CD4-positive, alpha-beta T cell treated with Interleukin-10 for 1 hour (primary cell): ENCODE measurements around the gene PIEZO2.

Source experiments
- DNase-seq: peaks from one replicate; pipeline ENCODE4 v3.0.0-alpha.2; 2020

PIEZO2 gene

DNA sequence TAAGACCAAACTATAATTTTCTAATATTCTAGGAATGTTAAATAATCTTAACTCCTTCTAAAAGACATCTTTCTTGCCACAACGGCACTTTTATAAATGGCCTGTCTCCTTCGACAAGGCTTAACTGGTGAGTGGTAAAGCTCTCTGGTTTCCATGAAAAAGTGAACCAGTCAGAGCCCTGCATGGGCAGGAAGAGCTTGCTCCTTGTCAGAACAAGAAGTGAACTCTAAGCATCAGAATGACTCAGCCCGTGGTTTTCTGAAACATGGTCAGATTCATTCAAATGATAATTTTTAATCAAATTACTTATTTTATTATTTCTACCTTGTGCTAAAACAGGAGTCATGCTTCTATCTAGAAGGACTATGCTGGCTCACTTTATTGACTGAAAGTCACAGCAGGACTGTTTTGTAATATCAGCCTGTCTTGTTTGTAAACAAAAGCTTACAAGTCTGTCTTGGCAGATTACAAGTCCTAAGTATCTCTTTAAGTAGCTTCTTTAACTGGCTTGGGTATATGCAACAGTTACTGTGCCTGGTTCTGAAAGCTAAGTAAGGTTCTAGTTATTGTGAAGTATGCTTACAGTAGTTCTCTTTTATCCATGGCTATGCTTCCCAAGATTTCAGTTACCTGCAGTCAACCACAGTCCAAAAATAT lies 378.2 kb downstream of the PIEZO2 start:
- no peak for DNase-seq

DNA sequence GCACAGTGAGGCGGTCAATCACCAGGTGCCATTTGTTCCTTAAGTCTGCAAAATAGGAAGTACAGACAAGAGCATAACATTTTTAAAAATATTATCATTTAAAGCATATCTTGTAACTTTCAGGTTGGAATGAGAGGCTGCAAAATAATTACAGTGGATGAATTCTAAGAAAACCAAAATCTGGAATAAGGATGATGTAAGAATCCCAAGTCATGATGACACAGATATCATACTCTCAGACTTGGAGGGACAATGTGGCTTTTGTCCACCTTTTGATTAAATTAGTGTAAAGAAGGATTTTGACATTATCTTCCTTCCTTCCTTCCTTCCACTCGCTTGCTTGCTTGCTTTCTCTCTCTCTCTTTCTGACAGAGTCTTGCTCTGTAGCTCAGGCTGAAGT lies 379.1 kb downstream of the PIEZO2 start:
- no peak for DNase-seq

DNA sequence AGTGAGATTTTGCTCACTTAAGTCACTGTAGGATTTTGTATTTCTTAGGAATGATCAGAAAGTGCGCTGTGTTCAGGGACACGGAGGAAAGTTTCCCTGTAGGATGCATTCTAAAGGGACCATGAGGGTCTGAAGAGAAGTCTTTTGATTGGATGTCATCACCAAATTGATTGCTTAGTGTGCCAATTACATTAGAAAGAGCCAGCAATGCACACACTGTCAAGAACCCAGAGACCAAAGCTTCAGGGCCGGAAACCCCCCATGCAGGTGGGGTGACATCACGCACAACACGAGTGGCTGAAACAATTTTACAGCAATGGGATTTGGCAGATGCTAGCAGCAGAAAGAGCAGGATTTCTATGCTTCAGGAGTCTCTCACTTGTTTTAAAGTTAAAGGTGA lies 381.1 kb downstream of the PIEZO2 start:
- DNase-seq = no peak

DNA sequence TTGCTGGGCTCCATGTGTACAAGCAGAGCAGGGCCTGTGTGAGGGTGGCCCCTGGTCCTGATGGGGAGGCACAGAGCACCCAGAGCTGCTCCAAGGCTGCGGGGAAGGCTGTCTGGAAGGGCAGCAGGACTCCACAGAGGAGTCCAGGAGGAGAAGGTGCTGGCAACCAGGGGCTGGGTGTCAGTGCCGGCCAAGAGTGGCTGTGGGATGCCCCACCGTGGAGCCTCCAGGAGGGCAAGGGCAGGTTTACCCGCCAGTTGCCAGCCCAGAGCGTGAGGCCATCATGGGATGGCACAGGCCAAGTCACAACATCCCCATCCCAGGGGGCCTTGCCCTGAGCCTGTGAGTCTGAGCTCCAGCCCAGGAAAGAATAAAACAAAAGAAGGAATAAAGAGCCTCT lies 381.7 kb downstream of the PIEZO2 start:
- DNase-seq = no peak

DNA sequence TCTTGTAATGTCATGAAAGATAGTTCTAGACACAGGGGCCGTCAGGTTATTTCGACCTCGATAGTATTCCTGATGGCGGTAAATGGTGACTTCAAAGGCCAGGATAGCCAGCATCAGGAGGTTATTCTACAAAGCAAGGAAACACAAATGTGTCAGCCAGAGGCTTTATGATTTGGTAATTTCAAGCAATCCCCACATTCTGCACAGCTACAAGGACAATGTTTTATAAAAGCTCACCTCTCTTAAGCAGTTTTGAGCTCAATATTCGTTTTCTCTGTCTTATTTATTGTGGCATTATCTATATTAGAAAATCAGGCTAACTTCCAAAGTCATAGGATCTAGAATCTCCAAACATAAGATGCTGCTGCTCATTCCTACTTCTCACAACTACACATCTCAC lies 388.4 kb downstream of the PIEZO2 start:
- no peak for DNase-seq

DNA sequence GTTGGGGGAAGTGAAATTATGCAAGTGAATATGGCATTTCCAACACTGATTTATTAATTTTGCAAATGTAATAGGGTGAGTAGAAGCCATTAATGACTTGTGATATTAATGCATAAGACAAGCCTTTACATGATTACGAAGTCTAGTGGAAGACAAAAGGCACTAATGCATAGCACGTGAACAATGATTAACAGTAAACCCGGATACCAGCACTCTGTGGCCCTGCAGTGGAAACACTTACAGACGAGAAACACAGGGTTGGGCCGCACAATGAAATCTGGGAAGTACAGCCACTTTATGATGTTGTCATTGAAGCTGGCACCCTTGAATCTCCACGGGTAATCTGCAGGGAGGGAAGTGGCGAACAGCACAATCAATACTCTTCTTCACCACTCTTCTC lies 390.1 kb downstream of the PIEZO2 start:
- no peak for DNase-seq

DNA sequence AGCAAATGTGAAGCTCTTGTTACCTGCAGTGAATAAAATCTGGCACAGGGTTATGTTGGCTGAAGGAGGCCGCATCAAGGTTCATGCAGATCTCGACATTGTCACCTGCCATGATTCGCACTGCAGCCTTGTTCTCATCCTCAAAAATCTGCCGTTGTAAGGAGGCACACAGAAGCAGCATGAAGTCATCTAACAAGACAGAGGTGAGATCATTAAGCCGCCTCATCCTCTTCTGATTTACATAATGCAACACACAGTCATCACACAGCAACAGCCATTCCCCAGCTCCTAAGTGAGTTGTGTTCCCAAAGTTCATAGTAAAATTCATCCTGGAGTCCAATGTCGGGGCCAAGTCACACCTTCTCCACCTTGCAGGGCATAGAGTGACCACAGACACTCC lies 391.4 kb downstream of the PIEZO2 start:
- no peak for DNase-seq

DNA sequence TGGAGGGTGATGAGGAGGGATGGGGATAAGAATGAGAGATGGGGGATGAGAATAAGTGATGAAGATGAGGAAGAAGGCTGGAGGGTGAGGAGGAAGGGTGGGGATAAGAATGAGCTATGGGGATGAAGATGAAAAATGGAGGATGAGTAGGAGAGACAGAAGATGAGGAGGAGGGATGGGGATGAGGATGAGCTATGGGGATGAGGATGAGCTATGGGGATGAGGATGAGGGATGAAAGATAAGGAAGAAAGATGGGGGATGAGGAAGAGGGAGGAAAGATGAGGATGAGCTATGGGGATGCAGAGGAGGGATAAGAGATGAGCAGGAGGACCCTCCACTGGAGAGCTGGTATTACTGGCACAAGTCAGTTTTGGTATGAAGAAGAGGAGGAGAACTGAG lies 392.0 kb downstream of the PIEZO2 start:
- DNase-seq = no peak

DNA sequence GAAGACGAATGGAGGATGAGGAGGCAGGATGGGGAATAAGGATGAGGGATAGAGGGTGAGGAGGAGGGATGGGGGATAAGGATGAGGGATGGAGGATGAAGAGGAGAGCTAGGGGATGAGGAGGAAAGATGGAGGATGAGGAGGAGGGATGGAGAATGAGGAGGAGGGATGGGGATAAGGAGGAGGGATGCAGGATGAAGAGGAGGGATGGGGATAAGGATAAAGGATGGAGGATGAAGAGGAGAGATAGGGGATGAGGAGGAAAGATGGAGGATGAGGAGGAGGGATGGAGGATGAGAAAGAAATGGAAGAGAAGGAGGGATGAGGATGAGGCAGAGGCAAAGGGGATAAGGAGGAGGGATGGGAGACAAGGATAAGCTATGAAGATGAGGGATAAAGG lies 393.5 kb downstream of the PIEZO2 start:
- no peak for DNase-seq

DNA sequence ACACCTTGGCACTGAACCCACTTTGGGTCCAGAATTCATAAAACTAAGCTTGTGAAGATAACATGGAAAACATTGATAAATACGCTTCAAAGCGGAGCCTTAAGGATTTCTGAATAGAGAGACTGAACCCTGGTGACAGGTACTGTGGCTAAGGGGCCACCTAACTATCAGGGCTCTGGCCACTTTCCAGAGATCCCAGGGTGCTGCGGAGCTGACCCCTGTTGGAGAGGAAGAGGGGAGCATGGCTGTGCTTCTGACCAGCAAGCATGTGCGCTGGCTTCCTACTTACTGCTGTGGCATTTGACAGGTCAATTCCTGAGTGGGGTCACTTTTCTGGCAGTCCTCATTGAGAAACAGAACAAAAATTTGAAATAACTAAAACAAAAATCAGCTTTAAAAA lies 395.2 kb downstream of the PIEZO2 start:
- no peak for DNase-seq

DNA sequence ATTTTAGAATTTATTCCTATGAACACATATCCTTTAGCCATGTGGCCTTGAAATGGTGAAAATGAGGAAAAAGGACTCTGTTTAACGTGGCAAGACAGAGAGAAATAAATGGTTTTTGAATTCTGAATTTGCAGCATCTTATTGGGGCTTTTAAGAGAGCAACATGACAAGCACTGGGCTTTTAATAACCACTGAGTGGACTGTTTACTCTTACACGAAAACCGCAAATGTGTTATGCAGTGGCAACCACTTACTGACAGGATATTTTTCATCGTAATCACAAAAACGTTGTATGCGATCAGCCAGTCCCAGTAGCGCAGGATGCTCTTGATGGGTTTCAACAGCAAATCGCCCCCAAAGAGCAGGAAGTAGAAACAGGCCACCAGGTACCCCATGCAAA lies 397.0 kb downstream of the PIEZO2 start:
- DNase-seq = no peak

DNA sequence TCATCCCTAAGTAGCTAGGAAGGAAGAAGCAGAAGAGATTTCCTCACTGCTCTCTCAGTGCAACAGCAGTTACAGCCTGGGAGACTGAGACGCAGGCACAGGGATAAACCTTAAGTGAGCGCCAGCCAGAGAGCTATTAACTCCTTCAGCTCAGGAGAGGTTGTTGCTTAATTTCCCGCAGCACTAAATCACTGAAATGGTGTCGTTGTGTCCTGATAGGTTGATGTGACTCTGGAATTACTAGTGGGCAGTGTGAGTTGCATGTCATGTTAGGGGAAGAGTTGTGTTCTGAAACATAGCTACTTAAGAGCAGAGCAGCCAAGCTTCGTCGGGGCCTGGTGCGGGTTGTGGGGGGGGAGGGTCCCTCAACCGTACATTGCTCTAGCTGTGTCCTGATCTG lies 397.7 kb downstream of the PIEZO2 start:
- no peak for DNase-seq

DNA sequence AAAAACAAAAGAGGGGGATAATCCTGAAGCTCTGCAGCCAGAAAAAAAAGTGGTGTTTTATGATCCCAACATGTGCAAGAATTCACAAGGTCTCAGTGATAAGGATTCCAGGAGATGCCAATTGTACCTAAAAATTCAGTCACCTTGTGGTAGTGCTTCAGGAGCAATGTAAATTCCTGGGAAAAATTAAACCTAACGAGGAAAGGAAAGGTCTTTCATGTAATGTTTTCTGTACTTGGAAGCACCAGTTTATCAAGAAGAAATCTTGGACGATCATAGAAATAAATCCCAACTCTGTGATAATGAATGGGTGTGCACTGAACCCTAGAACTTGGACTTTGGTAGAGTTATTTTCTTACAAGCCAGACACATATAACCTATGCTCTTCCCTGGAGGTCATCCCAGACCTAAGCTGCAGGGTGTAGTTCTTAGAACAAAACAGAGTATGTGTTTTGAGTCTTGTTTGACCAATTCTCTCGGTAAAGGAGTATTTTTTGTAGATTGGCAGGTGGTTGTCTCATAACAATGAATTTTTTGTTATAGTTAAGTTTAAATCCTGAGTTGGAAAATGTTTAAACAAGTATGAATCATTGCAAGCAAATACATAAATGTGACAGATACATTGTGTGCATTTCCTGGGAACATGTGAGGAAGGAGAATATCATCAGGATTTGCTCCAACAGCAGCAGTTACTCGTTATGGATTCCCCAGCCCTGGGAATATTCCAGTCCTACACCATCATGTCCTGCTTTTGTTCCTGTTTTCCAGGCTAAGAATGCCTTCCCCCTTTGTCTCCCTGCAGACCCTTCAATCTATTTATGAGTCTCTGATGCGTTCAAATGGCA lies 399.0 kb downstream of the PIEZO2 start:
- DNase-seq = no peak

DNA sequence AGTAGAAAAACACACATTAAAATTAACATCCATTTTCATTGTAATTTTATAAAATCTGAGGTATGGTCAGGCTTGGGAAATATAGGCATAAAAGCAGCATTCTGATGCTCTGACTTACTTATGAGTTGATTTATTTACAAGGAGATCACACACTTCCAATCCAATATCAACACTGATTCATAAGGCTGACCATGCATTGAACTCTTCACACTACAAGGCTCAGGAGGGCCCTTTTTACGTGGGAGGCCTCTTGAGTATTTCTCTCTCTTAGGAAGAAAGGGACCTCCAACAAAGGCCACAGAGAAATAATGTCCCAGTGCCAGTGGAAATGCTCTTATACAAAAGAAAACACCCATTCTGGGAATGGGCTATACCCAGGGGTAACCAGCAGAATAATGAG lies 400.7 kb downstream of the PIEZO2 start:
- DNase-seq = no peak

DNA sequence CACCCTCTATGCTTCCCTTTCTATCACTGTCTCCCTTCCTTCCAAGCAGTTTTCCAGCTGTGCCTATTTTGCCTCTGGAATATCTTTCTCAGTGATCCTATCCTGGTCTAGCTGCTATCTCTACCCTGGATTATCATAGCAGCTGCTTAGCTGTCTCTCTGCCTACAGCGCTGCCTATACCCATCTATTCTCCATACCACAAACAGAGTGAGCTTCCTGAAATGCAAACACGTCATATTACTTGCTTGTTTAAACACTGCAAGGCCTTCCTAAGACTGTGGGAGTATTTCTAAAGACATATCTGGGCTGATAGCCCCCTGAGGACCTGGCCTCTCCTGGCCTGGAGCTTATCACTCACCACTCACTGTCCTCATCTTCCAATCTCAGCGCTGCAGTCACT lies 403.4 kb downstream of the PIEZO2 start:
- DNase-seq = no peak

DNA sequence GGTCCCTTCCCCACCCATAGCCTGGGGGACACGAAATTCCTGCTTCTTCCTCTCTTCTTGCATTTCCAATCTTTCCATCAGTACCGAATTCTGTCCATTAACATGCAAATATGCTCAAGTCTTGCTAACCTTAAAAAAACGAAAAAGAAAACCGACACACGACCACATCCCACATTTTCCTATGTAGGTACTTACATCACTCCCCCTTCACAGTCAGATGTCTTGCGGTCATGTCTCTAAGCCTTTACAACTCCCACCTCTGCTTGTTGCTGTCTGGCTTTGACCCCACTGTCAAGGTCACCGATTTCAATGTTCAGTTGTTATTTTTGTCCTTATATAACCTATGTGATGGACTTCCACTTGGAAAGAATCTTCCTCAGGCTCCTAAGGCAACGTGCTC lies 404.1 kb downstream of the PIEZO2 start:
- DNase-seq = no peak

DNA sequence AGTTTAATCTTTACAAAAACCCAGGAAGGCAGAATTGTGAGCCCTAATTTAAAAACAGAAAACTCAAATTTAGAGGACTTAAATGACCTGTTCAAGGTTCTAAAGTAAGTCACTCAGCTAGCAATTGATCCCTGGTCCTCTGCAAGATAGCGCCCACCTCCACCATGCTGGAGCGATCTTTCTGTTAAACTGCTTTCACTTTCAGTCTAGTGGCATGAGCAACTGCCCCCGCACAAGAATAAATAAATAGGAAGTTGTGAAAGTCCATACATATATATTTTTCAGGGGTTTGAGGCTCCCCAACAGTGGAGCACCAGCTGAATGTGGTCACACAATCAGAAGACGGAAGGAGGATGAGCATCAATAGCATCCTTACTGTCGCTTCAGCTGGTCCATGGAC lies 405.6 kb downstream of the PIEZO2 start:
- DNase-seq = no peak

DNA sequence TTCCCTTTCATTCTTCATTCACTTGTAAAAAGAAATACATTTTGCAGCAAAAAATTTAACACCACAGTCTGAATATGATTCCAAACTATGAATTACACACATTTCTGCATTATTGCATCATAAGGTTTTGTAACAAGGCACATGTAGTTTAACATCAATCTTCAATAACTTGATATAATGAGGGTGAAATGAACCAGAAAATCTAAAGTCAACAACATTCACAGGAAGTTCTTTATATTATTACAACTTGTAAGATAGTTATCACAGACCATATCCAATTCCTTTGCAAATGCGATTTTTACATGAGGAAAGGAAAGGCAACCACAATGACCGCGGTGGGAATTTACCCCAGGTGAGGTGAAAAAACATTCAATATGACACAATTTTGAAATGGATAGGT lies 410.2 kb downstream of the PIEZO2 start:
- DNase-seq = no peak

DNA sequence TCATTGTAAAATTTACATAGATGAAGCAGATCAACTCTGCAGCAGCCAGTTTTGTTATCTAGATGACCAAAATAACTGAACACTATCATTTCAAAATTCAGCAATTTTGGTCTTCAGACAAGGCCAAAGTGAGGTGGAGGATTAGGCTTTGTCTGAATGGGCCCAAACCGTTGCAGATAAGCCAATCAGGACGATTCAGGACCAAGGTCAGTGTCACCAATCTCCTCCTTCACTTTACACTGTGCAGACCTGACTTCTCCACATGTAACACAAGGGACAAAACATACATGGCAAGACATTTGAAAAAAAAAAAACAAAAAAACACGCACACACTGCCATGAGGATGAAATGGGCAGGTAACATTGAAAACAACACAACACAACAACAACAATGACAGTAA lies 412.4 kb downstream of the PIEZO2 start:
- no peak for DNase-seq

DNA sequence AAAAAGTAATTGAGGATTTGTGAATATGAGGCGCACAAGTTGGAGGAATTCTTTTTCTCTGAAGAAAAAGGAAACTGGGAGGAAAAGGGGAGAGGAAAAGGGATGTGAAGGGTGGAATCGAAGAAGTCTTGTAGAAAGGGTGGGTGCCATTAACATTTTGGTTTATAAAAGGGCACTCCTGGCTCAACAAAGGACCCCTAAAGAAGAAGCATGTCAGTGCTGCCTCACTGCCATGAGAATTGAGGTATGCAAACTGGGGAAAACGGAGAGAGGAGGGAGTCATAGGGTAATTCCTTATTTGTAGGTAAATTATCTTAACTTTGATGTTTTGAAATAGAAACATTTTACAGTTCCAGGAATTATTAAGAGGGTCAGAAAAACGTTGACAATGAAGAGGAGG lies 416.4 kb downstream of the PIEZO2 start:
- no peak for DNase-seq

DNA sequence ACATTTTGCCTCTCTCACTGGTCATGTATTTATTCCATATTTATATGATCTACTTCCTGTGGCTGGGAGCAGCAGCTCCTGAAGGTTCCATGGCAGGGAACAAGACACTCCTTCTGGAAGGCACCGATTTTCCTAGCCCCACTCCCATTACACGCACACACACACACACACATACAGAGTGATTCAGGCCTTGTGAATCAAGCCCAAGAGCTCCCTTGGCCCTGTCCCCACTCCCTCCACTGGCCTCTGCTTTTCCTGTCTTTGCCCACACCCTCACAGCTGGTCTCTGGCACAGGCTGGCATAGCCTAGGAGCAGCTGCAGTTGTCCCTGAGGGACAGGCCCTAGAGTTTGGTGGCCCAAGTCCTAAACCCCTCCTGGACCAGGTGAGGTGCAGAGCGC lies 421.9 kb downstream of the PIEZO2 start:
- DNase-seq = no peak

DNA sequence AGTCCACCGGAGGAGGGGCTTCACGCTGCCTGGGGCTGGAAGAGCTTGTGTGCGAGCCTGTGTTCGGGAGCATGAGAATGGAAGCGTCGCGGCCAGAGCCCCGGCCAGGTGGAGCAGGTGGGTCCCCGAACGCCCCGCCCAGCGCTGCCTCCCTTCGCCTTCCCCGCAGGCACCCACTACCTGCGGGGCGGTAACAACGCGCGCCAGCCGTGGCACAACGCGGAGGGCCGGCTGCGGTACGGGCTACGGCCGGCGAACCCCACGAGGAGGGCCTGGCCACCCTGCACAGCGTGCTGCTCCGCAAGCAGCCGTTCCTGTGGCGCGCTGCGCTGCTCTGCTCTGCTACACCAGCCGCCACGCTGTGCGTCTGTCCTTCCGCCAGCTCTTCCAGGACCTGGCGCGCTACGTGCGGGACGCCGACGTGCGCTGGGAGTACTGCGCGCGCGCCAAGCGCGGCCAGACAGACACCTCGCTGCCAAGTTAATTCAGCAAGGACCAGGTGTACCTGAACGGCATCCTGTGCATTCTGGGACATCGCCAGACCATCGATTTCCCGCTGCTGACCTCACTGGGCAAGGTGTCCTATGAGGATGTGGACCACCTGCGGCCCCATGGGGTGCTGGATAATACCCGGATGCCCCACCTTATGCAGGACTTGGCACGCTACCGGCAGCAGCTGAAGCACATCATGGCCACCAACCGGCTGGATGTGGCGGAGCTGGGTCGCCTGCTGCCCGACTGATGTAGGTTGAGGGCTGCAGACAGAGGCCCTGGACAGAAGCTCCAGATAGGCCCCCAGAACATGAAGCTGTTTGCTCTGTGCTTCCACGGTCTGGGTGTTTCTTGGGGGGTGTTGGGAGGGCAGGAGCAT lies 422.9 kb downstream of the PIEZO2 start:
- DNase-seq = no peak

DNA sequence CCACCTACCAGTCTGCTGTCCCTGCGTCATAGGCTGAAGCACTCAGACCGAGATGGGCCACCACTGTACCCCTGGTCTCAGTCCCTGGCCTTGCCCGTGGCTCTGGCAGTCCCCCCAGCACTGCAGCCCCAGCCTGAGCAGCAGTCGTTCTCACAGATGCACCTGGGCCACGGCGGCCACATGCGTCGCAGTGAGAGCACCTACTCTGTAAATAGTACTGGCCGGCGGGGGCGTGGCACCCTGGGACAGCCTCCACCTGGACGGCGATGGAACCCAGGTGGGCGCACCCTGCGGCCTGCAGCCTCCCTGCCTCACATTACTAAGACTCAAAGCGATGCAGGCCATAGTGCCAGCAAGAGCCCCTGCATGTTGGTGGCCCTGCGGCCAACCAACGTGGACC lies 424.7 kb downstream of the PIEZO2 start:
- DNase-seq = no peak

DNA sequence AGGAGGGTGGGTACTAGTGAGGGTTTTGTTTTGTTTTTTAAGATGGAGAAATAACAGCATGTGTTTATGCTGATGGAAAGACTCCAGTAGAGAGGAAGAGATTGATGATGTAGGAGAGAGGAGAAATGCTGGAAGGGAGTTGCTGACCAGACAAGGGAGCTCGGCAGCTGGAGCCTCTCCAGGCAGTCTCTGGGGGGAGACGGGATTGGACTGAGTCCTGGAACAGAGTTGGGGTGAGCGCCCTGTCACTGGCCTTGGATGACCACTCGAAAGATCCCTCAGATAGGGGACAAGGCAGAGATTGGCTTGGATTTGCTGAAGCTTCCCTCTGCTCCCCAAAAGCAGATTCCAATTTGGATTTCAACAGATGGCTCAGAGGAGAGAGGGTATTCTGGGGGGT lies 425.9 kb downstream of the PIEZO2 start:
- DNase-seq = no peak
